Heart left ventricle (tissue), 13 donors: Measurements from ENCODE around the gene SLC30A4.

Experiments used
- POLR2A ChIP-seq, 2 donors: fragments of 450-650 bp; IDR thresholded peaks; one replicate each; pipeline ENCODE4 v1.6.1; 2017; ENCODE audit warnings: antibody characterized with exemption in 2 of 2, mild to moderate bottlenecking in 2 of 2, moderate library complexity in 2 of 2
- TF ChIP-seq, protein P1 (sequence below), 12 donors: fragments of 200-600 bp; sonication (generic) in 4 of 12; IDR thresholded peaks; one replicate each; pipeline versions ENCODE4 v1.5.0 to v1.8.0; 2018 to 2022; ENCODE audit warnings: antibody characterized with exemption in 12 of 12, mild to moderate bottlenecking in 5 of 12
- donor health status: ischemic (EF 13 %, LVEDD 7.1; RV severe dilation, severe dysfunction).
- donor health status: DM: no; HTN: yes; CAD: no.
- donor health status: DM: no; HTN: no; CAD: no.
- donor health status: ischemic (EF 25% LVEDD 6.9; RV normal size, moderate dysfunction).
- donor health status: ischemic (EF 25% LVEDD 5.7; RV mildly dilated, moderate dysfunction).
- donor health status: ischemic (EF 35%, LVEDD 5.7; RV mildly dilated, moderate dysfunction).
- donor health status: nonischemic (EF 11% LVEDD 7.7; RV severe dilation, severe dysfunction).
- donor health status: DM: yes; HTN: yes; CAD: no.
- donor health status: PGD.
- donor health status: ischemic (EF 29% LVEDD 5.4; RV normal size, mild dysfunction).
- donor health status: nonischemic (EF 23%, LVEDD 6.1; RV moderate dilation, normal function).

DNA sequence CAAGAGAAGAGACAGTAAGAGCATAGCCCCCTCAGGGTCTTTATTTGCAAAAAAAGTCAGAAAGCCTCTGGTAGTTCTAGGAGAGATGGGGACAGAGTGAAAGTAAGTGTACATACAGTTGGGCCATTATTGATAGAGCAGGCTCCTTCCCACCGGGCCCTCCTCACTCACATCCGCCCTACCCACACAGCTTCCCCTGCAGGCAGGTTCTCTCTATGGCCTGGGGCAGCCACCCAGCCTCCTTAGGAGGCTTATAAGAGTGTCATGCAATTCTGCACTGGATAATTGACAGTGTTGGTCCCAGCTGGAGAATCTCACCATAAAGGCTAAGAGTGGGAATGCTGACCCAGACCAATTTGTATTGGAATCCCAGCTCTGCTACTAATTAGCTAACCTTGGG, 49.5 kb downstream of the SLC30A4 start:
- TF ChIP-seq, protein P1, sequence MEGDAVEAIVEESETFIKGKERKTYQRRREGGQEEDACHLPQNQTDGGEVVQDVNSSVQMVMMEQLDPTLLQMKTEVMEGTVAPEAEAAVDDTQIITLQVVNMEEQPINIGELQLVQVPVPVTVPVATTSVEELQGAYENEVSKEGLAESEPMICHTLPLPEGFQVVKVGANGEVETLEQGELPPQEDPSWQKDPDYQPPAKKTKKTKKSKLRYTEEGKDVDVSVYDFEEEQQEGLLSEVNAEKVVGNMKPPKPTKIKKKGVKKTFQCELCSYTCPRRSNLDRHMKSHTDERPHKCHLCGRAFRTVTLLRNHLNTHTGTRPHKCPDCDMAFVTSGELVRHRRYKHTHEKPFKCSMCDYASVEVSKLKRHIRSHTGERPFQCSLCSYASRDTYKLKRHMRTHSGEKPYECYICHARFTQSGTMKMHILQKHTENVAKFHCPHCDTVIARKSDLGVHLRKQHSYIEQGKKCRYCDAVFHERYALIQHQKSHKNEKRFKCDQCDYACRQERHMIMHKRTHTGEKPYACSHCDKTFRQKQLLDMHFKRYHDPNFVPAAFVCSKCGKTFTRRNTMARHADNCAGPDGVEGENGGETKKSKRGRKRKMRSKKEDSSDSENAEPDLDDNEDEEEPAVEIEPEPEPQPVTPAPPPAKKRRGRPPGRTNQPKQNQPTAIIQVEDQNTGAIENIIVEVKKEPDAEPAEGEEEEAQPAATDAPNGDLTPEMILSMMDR (IDR thresholded peaks at IDR 0.05), result no peak
- no peak for TF ChIP-seq POLR2A (IDR thresholded peaks at IDR 0.05)
